Rectal smooth muscle tissue (tissue), 1 donor: ENCODE results near the gene ZNF281.

ENCODE experiments used
- H3K27ac ChIP-seq: one replicate; pipeline ENCODE4 v1.7.0; 2013; ENCODE audit warnings: low read depth, low read length, inconsistent platforms
- H3K27me3 ChIP-seq: one replicate; pipeline ENCODE4 v1.7.0; 2013; ENCODE audit warnings: low read length; ENCODE audit not compliant: control insufficient read depth, insufficient read depth
- H3K36me3 ChIP-seq: one replicate; pipeline ENCODE4 v1.7.0; 2013; ENCODE audit warnings: low read length; ENCODE audit not compliant: control insufficient read depth, insufficient read depth
- H3K4me1 ChIP-seq: one replicate; pipeline ENCODE4 v1.7.0; 2013; ENCODE audit warnings: low read length; ENCODE audit not compliant: control insufficient read depth, insufficient read depth
- H3K4me3 ChIP-seq: one replicate; pipeline ENCODE4 v1.7.0; 2013; ENCODE audit warnings: low read length
- H3K9ac ChIP-seq: one replicate; pipeline ENCODE4 v1.7.0; 2013; ENCODE audit warnings: low read length

The ZNF281 gene

GRCh38 chr1:200401708-200402107 is 8.1 kb downstream of the ZNF281 start:
- no peak overlapping the region for H3K9ac ChIP-seq
- H3K4me3 ChIP-seq: no peak overlapping the region
- H3K4me1 ChIP-seq: peaks cover under 1% of the 10 kb centered on the region
- H3K27ac ChIP-seq: no peak overlapping the region
- H3K36me3 ChIP-seq: no peaks in the 10 kb centered on the region
- no peaks in the 10 kb centered on the region for H3K27me3 ChIP-seq

GRCh38 chr1:200401263-200401662 is 8.6 kb downstream of the ZNF281 start:
- Histone ChIP-seq H3K27ac (no peak overlapping the region), H3K4me3 (no peak overlapping the region), H3K9ac (no peak overlapping the region), H3K36me3 (no peaks in the 10 kb centered on the region), H3K4me1 (no peaks in the 10 kb centered on the region), H3K27me3 (no peaks in the 10 kb centered on the region)

- no peak overlapping the region for H3K27ac ChIP-seq
- no peak overlapping the region for H3K4me3 ChIP-seq
- H3K36me3 ChIP-seq: no peaks in the 10 kb centered on the region
- H3K4me1 ChIP-seq: no peaks in the 10 kb centered on the region
- H3K27me3 ChIP-seq: no peaks in the 10 kb centered on the region
- no peak overlapping the region for H3K9ac ChIP-seq
Measured at GRCh38 chr1:200400556-200400955, 9.3 kb downstream of the ZNF281 start.

GRCh38 chr1:200399860-200400259 is 10.0 kb downstream of the ZNF281 start:
- no peak overlapping the region for H3K9ac ChIP-seq
- H3K36me3 ChIP-seq: no peaks in the 10 kb centered on the region
- no peak overlapping the region for H3K27ac ChIP-seq
- no peak overlapping the region for H3K4me3 ChIP-seq
- no peaks in the 10 kb centered on the region for H3K27me3 ChIP-seq
- H3K4me1 ChIP-seq: no peaks in the 10 kb centered on the region

- no peaks in the 10 kb centered on the region for H3K4me1 ChIP-seq
- no peak overlapping the region for H3K27ac ChIP-seq
- no peaks in the 10 kb centered on the region for H3K36me3 ChIP-seq
- no peak overlapping the region for H3K4me3 ChIP-seq
- no peaks in the 10 kb centered on the region for H3K27me3 ChIP-seq
- H3K9ac ChIP-seq: no peak overlapping the region
Measured at GRCh38 chr1:200398373-200398772, 11.5 kb downstream of the ZNF281 start.

- no peak overlapping the region for H3K9ac ChIP-seq
- peaks cover 4% of the 10 kb centered on the region for H3K4me1 ChIP-seq
- no peaks in the 10 kb centered on the region for H3K36me3 ChIP-seq
- H3K27ac ChIP-seq: no peak overlapping the region
- H3K27me3 ChIP-seq: no peaks in the 10 kb centered on the region
- H3K4me3 ChIP-seq: no peak overlapping the region
Measured at GRCh38 chr1:200392625-200393185, 17.1 kb downstream of the ZNF281 start.

GRCh38 chr1:200391747-200392146 is 18.1 kb downstream of the ZNF281 start:
- no peak overlapping the region for H3K27ac ChIP-seq
- no peak overlapping the region for H3K9ac ChIP-seq
- no peaks in the 10 kb centered on the region for H3K36me3 ChIP-seq
- no peak overlapping the region for H3K4me3 ChIP-seq
- peaks cover 4% of the 10 kb centered on the region for H3K4me1 ChIP-seq
- no peaks in the 10 kb centered on the region for H3K27me3 ChIP-seq

GRCh38 chr1:200388791-200389190 is 21.0 kb downstream of the ZNF281 start:
- Histone ChIP-seq H3K36me3 (no peaks in the 10 kb centered on the region), H3K4me1 (peaks cover 4% of the 10 kb centered on the region), H3K27ac (no peak overlapping the region), H3K4me3 (no peak overlapping the region), H3K27me3 (no peaks in the 10 kb centered on the region), H3K9ac (no peak overlapping the region)

GRCh38 chr1:200386416-200386815 is 23.4 kb downstream of the ZNF281 start:
- Histone ChIP-seq H3K4me1 (no peaks in the 10 kb centered on the region), H3K27me3 (no peaks in the 10 kb centered on the region), H3K4me3 (no peak overlapping the region), H3K27ac (no peak overlapping the region), H3K9ac (no peak overlapping the region), H3K36me3 (no peaks in the 10 kb centered on the region)

GRCh38 chr1:200384818-200385390 is 24.9 kb downstream of the ZNF281 start:
- H3K36me3 ChIP-seq: no peaks in the 10 kb centered on the region
- H3K27ac ChIP-seq: no peak overlapping the region
- H3K4me1 ChIP-seq: peaks cover 6% of the 10 kb centered on the region
- H3K9ac ChIP-seq: no peak overlapping the region
- H3K4me3 ChIP-seq: no peak overlapping the region
- no peaks in the 10 kb centered on the region for H3K27me3 ChIP-seq

GRCh38 chr1:200381256-200381984 is 28.4 kb downstream of the ZNF281 start:
- H3K4me1 ChIP-seq: peaks cover 11% of the 10 kb centered on the region
- H3K27me3 ChIP-seq: no peaks in the 10 kb centered on the region
- H3K9ac ChIP-seq: no peak overlapping the region
- no peaks in the 10 kb centered on the region for H3K36me3 ChIP-seq
- no peak overlapping the region for H3K27ac ChIP-seq
- H3K4me3 ChIP-seq: no peak overlapping the region

- H3K36me3 ChIP-seq: no peaks in the 10 kb centered on the region
- H3K9ac ChIP-seq: no peak overlapping the region
- peaks cover 11% of the 10 kb centered on the region for H3K4me1 ChIP-seq
- H3K27me3 ChIP-seq: no peaks in the 10 kb centered on the region
- no peak overlapping the region for H3K4me3 ChIP-seq
- H3K27ac ChIP-seq: no peak overlapping the region
Measured at GRCh38 chr1:200380589-200381021, 29.2 kb downstream of the ZNF281 start.
